Upper lobe of left lung (tissue), 4 donors: ENCODE measurements around the gene SCTR.

Experiments
- CTCF ChIP-seq, 6 experiments: fragments of 450-650 bp in 4 of 6; fragments of 200-600 bp in 2 of 6; sonication (generic) in 2 of 6; IDR thresholded peaks; one replicate each; pipeline ENCODE4 v1.5.1; 2016 to 2019; ENCODE audit warnings: antibody characterized with exemption in 6 of 6
- POLR2A ChIP-seq, 4 donors: fragments of 450-650 bp; IDR thresholded peaks; one replicate each; pipeline ENCODE4 v1.5.1; 2016 to 2017; ENCODE audit warnings: antibody characterized with exemption in 4 of 4, mild to moderate bottlenecking in 2 of 4

- TF ChIP-seq CTCF (IDR thresholded peaks at IDR 0.05) (no peak), POLR2A (IDR thresholded peaks at IDR 0.05) (no peak)
These were observed 85.5 kb downstream of the SCTR start for GRCh38 chr2:119438726-119439284.
